Stimulated activated naive CD4-positive, alpha-beta T cell (primary cell): Measurements from ENCODE around the gene MXD3.
A peak's percentile ranks its signal among the peaks of the same experiment; 100 is the strongest.

Experiments used
- DNase-seq, 6 experiments: peaks; one replicate each; lab custom pipeline; 2025; lab: John Stamatoyannopoulos, UW

The MXD3 gene

DNA sequence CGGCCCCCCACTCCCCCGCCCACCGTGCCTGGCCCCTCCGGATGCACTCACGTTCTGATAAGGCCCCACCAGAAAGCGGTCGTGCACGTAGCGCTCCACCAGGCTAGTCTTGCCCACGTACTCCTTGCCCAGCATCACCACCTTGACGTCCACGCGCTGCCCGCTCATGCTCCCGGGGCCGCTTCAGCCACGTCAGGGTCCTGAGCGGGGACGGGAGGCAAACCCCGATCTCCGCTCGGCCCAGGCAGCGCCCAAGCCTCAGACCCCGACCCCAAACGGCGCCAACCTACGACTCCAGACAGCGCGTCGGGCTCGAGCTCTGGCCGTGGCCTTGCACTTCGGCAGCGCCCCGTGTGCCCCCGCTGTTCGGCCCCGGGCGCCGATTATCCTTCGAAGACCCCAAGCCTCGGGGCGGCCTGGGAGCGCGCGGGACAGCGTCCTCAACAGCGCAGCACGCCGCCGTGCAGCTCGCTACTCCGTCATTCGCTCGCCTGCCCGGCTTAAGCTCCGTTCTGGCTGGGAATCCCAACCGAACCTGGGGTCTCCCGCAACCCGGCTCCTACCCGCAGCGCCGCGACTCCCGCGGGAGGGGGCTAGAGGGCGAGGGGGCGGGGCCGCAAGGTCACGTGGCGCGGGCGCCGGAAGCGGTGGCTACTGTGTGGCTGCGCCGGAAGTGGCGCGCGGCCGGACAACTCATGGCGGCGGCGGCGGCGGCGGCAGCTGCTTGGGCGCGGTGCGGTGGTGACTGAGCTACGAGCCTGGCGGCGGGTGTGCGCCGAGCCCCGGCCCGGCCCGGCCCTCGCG, 8.4 kb downstream of the MXD3 start, which contains the start of the genes PRELID1 and RAB24:
Gene PRELID1 (plus strand): TSS at position 679 of the 804 bp plus-strand sequence. CDS start 187 bp downstream, outside the sequence.
Gene RAB24 (minus strand): TSS at position 599 of the 804 bp plus-strand sequence. CDS start 431 bp downstream, at position 168.
- DNase-seq: peak; percentile 72 to 87 (median 82)

DNA sequence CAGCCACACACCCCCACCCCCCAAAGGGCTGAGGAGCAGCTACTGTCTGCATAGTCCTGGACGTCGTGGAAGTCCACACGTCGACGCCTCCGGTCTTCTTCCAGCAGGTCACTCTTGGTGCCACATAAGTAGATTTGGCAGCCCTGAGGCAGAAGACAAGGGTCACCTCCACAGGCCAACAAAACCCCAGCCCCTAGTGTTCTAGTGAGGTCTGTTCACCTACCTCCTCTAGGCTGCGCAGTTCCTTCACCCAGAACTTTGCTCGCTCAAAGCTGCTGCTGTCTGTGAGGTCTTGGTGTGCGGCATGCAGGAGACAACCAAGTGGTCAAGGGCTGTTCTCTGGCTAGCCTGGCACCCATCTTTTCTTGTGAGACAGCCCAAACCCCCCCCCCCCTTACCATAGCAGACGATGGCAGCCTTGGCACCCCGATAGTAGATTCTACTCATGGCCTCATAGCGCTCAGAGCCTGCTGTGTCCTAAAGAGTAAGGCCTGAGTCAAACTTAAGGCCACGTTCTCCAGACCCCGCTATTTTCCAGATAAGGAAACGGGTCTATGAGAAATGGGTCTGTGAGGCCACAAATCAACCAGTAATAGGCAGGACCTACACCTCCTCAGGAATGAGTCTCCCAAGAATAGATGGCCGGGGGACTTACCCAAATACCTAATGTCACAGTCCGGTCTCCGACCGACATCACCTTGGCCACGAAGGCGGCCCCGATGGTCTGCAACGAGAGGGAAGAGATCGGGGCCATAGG, 9.2 kb downstream of the MXD3 start:
- peak in 2 of 6 experiments; percentile 26 to 32 for DNase-seq

DNA sequence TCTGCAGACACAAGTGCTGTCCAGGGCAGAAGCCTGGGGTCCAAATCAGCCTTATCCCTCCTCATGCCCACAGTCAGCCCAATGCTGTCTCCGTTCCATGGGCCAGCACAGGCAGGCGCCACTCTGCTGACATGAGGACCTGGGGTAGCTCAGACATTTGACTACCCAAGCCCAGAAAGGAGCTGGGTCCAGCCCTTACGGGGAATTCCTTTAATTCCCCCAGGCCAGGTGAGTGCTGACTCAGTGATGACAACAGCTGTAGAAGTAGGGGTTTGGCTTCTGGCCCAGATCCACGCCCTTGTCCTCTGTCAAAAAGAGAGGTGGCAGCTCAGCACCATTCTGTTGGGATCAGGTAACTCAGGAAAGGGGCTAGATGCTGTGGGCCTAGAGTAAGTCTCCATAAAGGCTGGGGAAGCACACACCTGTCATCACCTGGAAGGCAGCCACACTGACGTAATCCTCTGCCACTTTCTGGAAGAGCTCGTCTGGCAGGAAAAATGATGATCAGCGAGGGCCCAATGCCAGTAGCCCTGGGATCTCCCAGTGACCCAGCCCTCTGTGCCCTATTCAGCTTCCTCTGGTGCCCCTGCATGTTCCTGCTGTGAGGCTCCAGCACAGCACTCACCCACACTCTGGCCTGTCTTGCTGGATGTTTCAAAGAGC, 10.1 kb downstream of the MXD3 start:
- no peak for DNase-seq

DNA sequence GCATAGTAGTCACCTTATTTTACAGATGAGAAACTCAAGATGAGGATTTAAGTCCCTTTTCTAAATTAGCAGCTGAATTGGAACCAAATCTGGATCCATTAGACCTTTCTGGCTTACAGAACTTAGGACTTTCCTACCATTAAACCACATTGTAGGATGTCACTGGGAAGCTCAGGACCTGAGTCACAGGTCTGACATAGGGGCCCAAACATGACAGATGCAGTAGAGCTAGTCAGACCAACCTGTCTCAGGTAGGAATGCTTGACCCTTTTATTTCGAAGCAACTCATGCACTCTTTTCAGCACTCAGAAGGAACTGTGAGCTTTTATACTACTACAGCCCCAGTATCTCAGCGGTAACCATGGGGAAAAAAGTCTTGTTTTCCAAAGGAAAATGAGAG, 10.7 kb downstream of the MXD3 start:
- DNase-seq: no peak

DNA sequence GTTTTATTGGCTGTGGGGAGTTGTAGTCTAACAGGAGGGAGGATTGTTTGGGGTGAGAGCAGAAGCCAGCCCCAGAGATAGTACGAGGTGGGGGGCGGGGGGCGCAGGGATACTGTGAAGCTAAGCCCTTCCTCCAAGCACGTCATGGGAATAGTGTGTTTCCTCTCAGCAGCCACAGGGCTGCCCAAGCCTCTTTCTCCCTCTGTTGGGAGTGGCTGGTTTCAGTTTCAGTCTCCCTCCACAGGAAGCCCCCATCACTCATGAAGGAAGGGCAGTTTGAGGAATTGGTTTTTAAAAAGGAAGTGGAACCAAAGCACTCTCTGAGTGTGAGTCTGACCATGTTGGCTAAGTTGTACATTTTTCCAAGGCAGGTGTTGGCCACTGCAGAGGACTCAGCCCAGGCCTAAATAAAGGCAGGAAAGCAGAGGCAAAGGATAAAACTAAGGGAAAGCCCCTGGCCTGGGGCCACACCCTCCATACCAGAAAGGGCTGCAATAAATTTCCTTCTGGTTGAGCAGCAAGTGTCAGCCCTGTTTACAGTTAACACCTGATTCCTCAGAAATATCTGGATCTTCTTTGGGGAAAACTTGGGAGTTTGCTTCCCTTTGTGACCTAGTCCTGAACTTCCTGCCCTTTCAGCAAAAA, 11.3 kb downstream of the MXD3 start:
- DNase-seq: peak in 5 of 6 experiments; percentile 15 to 34 (median 29)

DNA sequence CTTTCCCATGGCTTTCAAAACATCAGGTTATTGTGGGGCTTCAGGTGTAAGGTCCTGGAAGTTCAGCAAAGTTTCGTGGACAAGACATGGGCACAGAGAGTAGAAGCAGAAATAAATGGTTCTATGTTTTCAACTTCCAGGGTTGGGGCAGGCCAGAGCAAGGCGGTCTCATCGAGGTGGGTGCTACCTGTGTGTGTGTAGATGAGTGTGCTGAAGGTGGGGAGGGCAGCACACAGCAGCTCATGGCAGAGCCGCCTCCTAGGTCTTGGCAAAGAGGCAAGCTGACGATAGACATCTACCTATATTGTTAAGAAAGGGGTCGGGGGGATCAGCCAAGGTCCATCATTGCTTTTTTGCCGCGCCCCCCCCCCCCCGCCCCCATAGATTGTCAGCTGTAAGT, 12.0 kb downstream of the MXD3 start:
- no peak for DNase-seq

DNA sequence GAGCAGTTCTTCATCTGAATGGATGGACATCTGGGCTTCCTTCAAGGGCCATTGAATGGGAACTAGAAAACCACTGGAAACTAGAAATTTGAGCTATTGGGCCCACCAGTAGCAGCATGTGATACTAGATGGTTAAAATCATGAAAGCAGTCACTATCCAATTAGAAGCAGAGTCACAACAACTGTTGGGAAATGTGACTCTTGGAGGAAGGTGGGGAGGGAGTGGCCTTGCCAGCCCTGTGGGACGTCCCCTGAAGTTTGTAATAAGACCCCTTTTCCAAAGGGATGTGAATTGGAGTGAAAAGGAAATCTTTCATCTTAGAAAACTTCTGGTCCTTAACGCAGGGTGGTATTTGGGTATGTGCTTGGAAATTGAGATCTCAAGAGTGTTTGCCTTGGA, 13.8 kb downstream of the MXD3 start:
- no peak for DNase-seq

DNA sequence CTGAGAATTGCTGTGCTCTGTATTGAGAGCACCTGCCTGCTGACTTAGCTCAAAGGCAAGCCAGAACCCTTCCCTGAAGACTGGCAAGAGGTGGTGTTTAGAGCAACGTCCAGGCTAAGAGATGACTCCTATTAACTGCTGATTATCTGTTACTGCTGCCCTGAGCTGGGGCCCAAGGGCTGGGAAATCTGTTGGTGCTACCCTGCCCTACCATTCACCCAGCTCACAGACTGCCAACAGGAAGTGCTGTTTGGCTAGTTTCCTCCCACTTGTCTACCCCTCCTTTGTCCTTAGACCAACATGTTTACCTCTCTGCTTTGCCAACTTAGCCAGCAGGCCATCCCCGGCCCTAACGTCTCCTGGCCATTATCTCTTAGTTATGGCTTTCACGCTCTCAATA, 15.1 kb downstream of the MXD3 start:
- no peak for DNase-seq

DNA sequence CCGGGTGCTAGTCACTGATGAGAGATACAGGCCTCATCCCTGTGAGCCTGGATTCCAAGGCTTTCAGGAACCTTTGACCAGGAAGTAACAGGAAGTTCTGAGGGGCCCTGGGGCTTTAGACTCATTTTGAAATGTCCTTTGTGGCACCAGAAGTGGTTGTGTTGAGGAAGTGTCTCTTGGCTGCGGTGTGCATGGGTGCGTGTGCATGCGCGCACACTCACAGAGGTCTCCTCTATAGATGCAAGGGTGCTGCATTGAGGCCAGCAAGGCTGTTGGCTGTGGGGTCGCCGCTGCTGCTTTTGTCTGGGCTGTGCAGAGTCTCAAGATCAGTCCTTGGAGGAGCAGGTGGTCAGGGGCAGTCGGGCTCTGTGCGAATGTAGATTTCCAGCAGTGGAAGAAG, 15.8 kb downstream of the MXD3 start:
- no peak for DNase-seq

DNA sequence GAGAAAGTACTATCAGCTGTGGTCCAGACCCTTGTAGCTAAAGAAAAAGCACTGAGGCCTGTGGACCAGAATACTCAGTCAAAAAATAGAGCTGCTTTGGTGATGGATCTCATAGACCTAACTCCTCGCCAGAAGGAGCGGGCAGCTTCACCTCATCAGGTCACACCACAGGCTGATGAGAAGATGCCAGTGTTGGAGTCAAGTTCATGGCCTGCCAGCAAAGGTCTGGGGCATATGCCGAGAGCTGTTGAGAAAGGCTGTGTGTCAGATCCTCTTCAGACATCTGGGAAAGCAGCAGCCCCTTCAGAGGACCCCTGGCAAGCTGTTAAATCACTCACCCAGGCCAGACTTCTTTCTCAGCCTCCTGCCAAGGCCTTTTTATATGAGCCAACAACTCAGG, 17.1 kb downstream of the MXD3 start:
- DNase-seq: no peak

DNA sequence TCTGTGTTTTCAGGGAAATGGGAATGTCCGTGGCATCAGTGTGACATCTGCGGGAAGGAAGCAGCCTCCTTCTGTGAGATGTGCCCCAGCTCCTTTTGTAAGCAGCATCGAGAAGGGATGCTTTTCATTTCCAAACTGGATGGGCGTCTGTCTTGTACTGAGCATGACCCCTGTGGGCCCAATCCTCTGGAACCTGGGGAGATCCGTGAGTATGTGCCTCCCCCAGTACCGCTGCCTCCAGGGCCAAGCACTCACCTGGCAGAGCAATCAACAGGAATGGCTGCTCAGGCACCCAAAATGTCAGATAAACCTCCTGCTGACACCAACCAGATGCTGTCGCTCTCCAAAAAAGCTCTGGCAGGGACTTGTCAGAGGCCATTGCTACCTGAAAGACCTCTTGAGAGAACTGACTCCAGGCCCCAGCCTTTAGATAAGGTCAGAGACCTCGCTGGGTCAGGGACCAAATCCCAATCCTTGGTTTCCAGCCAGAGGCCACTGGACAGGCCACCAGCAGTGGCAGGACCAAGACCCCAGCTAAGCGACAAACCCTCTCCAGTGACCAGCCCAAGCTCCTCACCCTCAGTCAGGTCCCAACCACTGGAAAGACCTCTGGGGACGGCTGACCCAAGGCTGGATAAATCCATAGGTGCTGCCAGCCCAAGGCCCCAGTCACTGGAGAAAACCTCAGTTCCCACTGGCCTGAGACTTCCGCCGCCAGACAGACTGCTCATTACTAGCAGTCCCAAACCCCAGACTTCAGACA, 17.7 kb downstream of the MXD3 start:
- DNase-seq: no peak

DNA sequence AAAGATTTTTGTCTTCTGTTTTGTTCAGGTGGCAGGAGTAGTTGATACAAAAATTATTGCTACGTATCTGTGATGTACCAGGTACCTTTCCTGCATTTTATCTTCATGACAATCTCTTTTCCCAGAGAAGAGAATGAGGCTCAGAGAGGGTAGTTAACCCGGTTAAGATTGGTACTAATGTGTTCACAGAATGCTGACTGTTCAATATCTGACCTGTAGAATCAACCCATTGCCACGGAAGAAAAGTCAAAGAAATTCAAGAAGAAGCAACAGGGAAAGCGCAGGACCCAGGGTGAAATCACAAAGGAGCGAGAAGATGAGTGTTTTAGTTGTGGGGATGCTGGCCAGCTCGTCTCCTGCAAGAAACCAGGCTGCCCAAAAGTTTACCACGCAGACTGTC, 20.0 kb downstream of the MXD3 start:
- DNase-seq: no peak

DNA sequence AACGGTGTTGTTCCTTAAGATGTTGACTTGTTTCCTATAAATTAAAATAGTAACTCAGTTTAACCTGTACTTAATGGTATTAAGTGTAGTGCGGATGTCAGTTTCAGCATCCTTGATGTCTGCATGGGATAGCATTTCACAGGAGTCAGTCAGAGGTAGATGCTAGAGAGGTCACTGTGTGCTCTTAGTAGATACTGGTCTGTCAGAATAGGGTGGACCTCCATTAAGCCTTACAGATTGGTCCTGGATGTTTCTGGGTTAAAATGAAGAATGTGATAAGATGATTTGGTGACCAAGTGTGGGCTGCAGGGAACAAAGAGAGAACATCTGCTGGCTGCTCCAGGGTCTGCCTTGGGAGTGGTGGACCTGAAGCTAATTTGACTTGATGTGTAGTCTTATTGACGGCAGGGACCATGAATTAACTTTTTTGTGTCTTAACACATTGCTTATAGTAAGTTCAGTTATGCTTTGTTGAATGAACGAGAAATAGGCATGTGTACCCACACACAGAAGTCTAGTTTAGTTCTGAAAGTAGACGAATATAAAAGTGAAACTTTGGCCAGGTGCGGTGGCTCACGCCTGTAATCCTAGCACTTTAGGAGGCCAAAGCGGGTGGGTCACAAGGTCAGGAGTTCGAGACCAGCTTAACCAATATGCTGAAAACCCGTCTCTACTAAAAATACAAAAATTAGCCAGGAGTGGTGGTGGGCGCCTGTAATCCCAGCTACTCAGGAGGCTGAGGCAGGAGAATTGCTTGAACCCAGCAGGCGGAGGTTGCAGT, 20.7 kb downstream of the MXD3 start:
- DNase-seq: no peak

DNA sequence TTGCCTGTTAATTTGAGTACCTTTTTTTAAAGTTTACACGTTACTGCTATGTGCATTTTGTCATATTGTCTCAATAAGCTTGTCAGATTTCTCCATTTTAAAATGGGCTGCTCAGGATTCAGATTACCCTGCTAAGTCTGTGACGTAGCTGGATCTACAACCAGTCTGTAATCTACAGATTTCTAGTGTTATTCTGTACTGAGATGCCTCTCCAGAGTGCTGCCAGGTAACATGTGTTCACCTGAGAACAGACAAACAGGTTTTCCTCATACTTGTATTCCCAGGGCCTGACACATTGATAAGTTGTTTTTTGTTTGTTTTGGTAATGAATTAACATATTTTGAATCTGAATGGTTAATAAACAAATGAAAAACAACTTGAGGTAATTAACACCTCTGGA, 23.5 kb downstream of the MXD3 start:
- no peak for DNase-seq

DNA sequence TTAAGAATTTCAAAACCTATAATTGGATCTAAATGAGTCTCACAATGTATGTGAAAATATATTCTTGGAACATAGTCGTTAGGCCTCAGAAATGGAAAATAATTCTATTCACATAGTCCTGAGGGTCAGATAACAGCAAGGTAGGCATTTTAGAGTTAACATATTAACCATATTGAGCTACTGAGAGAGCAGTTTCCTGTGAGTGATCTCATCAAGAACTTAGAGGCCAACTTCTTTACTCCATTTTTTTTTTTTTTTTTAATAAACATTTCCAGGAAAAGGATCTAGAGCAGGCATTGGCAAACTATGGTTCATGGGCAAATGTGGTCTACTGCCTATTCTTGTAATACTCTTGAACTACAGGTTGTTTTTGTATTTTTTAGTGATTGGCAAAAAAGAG, 34.8 kb downstream of the MXD3 start:
- no peak for DNase-seq

DNA sequence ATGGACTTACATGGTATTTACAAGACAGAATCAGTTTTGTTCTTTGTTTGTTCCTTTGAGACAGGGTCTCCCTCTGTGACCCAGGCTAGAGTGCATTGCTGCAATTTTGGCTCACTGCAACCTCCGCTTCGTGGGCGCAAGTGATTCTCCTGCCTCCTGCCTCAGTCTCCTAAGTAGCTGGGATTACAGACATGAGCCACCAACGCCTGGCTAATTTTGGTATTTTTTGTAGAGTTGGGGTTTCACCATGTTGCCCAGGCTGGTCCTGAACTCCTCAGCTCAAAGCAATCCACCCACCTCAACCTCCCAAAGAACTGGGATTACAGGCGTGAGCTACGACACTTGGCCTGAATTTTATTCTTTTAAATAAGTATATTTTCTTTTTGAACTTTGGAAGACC, 35.8 kb downstream of the MXD3 start:
- no peak for DNase-seq

DNA sequence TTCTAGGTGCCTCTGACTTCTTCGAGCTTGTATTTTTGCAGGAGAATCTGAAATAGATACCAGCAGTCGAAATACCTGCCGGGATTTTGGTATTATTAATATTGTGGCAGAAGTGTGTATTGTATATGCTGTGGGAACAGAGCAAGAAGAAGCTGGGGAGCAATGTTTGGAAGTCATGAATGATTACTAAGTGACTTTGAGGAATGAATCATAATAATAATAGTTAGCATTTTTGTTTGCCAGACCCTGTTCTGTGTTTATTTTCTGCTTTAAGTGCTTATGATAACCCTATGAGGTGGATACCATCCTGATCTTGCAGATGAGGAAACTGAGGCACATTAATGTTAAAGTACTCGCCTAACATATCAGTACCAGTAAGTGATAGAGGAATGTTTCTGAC, 40.6 kb downstream of the MXD3 start:
- no peak for DNase-seq

DNA sequence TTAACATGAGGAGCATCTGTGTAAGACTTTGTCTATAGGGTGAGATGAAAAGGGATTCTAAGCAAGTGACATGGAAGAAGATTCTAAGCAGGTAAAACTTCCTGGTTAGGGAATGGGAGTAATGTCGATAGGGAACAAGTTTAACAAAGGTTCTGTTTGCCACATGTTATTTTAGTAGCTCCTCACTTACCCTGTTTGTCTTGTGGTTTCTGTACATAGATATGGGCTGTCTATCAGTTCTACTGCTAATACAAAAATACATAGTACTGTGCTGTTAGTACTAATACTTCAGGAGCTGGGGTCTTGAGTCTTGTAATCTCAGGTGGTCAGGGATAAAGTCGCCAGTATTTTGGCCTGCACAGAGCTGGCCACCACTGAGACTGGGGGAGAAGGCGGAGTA, 41.0 kb downstream of the MXD3 start:
- DNase-seq: no peak

DNA sequence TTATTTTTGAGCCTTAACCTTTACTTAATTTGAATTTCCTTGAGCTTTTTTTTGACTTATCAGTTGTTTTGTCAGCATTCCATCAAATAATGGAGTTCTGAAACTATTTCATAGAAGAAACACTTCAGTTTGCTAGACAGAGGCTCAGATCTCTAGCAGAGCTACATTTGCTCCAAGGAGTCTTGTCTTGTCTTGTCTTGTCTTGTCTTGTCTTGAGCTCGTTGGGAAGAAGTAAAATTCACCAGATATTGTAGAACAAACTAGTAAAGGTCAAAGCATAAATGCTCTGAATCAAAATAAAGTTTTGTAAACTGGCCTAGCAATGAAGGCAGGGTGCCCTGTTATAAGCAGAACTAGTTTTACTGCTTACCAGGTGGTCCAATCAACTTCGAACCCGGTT, 41.7 kb downstream of the MXD3 start:
- DNase-seq: no peak

DNA sequence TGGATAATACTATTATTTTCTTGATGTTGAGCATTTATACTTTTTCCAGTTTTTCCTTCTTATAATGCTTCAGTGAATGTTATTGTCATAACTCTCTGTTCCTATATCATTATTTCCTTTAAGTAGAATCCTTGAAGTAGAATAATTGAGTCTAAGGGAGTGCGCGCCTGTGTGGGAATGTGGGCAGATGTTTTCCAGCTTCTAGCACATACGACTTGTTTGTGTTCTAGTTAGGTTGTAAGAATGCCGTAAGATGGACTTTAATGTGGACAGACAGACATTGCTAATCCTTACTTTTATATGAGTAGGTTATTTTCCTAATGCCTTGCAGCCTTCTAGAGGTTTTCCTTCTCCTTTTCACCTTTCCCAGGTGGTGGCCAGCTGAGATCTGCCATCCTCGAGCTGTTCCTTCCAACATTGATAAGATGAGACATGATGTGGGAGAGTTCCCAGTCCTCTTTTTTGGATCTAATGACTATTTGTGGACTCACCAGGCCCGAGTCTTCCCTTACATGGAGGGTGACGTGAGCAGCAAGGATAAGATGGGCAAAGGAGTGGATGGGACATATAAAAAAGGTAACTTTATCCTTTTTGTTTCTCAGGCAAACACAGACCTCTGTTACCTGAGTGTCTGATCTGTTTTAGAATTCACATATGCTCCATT, 42.3 kb downstream of the MXD3 start:
- no peak for DNase-seq
